Smooth muscle cell of the umbilical artery (primary cell): ENCODE results near the gene YIPF5. TPM values are rescaled to one million over a fixed set of nuclear protein-coding genes. Genes with fewer than 3 reads are reported as not detected.

Experiments used
- total RNA-seq: library from RNA; depleted of rRNA; stranded (reverse); fragments of >200 nt; gene quantifications from 2 replicates; pipeline ENCODE4 v1.2.3, GENCODE V29; 2014

YIPF5 gene
- total RNA-seq = 285 and 418 TPM in 2 replicates

DNA sequence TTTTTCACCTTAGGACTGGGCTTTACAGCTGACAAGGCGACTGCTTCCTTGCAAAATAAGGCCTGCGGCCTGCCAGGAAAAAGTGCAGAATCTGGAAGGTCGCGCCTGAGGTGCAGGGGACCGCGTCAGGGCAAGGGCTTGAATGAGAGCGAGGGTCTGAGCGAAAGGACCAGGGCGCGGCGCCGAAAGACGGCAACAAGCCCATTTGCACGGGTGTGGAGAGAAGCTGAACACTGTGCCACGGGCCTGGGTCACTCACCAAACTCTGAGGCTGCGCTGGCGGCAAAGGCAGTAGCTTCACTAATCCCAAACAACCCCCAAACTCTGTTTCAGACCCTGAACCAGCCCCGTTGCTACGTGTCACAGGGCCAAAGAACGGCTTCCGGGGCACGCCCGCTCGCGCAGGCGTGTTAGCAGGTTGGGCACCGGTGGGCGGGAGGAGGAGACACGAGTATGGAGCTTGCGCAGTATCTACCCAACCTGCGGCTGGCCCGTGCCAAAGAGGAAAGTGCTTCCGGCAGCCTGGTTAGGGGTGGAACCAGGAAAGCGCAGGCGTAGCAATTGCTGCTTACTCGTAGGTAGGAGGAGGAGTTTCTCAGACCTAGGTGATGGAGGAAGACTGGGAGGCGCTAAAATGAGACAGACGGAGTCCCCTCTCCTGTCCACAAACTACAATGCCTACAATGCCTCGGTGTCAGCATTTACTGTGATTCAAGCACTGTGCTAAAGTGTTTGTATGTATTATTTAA is at the start of gene YIPF5, which contains the start of gene KCTD16:
TSS of gene YIPF5 (minus strand) at position 384 of the 749 bp plus-strand sequence. CDS start 704 bp downstream, outside the sequence.
TSS of gene KCTD16 (plus strand) at position 598 of the 749 bp plus-strand sequence.

Other genes starting within 250 kb of the YIPF5 start
- 5.4 and 33.0 TPM in 2 replicates for gene KCTD16, start 214 bp upstream of the YIPF5 start, total RNA-seq